A549 (cell line): Measurements from ENCODE around the gene HECTD4. TPM values are rescaled to one million over a fixed set of nuclear protein-coding genes. Genes with fewer than 3 reads are reported as not detected.

Source experiments
- ATAC-seq, 2 experiments: fragments of 200-7000 bp in 1 of 2; fragments of >200 bp in 1 of 2; cut with Nextera tagmentation in 1 of 2; cut with Tn5 transposase in 1 of 2; 3 replicates each; pipeline versions ENCODE4 v1.8.0 to v1.9.1; 2018 to 2020; ENCODE audit warnings: mild to moderate bottlenecking in 1 of 2, moderate library complexity in 1 of 2
- CTCF ChIA-PET: fragments of 300-600 bp; sonication (Branson Sonifier 250); formaldehyde crosslinking; extraction: SDS; loops from one replicate; lab custom pipeline; 2021; ENCODE audit warnings: antibody characterized with exemption, inconsistent platforms; lab: Yijun Ruan, JAX
- POLR2A ChIA-PET: fragments of 350-600 bp; formaldehyde crosslinking; extraction: SDS; loops from one replicate; lab custom pipeline; 2021; ENCODE audit warnings: antibody characterized with exemption, inconsistent platforms; lab: Yijun Ruan, JAX
- DNase-seq, 2 experiments: peaks; one replicate each; pipeline versions ENCODE4 v3.0.0 to v3.0.0-alpha.2; 2011 to 2016; ENCODE audit warnings: low read depth in 1 of 2, low spot score in 1 of 2
- FAIRE-seq: peaks from 2 replicates; lab custom pipeline; 2011; peaks lifted over from hg19 to GRCh38; lab: Jason Lieb, UNC
- H3K27ac ChIP-seq, 2 experiments: fragments of >200 bp; sonication (Bioruptor Twin); formaldehyde crosslinking; 3 replicates each; pipeline ENCODE4 v1.5.1; 2016 to 2017
- H3K4me1 ChIP-seq: fragments of >200 bp; sonication (Bioruptor Twin); formaldehyde crosslinking; 3 replicates; pipeline ENCODE4 v1.6.1; 2016
- H3K4me2 ChIP-seq: fragments of >200 bp; sonication (Bioruptor Twin); formaldehyde crosslinking; 3 replicates; pipeline ENCODE4 v1.6.1; 2016
- H3K4me3 ChIP-seq: fragments of >200 bp; sonication (Bioruptor Twin); formaldehyde crosslinking; 3 replicates; pipeline ENCODE4 v1.5.1; 2016
- H3K9me3 ChIP-seq: fragments of >200 bp; sonication (Bioruptor Twin); formaldehyde crosslinking; 3 replicates; pipeline ENCODE4 v1.6.1; 2016
- BCL3 ChIP-seq: fragments of >200 bp; sonication (Bioruptor Twin); formaldehyde crosslinking; IDR thresholded peaks from 3 replicates; pipeline ENCODE4 v1.6.1; 2016
- CBX2 ChIP-seq: fragments of 200-600 bp; sonication (generic); IDR thresholded peaks from 2 replicates; pipeline ENCODE4 v1.6.1; 2016; ENCODE audit warnings: low read depth, mild to moderate bottlenecking, borderline replicate concordance
- CEBPB ChIP-seq, 2 experiments: fragments of >200 bp in 1 of 2; sonication (Bioruptor Twin) in 1 of 2; formaldehyde crosslinking in 1 of 2; IDR thresholded peaks; 2 replicates each; pipeline ENCODE4 v1.6.1; 2012 to 2016
- EHF ChIP-seq: fragments of 250-450 bp; sonication (Bioruptor Pico); IDR thresholded peaks from 2 replicates; pipeline ENCODE4 v1.5.0; 2020; ENCODE audit warnings: mild to moderate bottlenecking
- EHMT2 ChIP-seq: fragments of 200-600 bp; sonication (generic); IDR thresholded peaks from 2 replicates; pipeline ENCODE4 v1.6.1; 2016; ENCODE audit warnings: antibody characterized with exemption, low read depth, mild to moderate bottlenecking, moderate library complexity
- EP300 ChIP-seq, 2 experiments: fragments of >200 bp; sonication (Bioruptor Twin); formaldehyde crosslinking; IDR thresholded peaks; 2 replicates in 1 of 2; 3 replicates in 1 of 2; pipeline ENCODE4 v1.6.1; 2016 to 2017
- HDAC2 ChIP-seq: fragments of 200-600 bp; sonication (generic); IDR thresholded peaks from 2 replicates; pipeline ENCODE4 v1.6.1; 2016
- HEYL ChIP-seq: fragments of 250-450 bp; sonication (Bioruptor Pico); IDR thresholded peaks from 2 replicates; pipeline ENCODE4 v1.8.0; 2021; ENCODE audit warnings: mild to moderate bottlenecking, moderate library complexity
- HOXB5 ChIP-seq: fragments of 250-450 bp; sonication (Bioruptor Pico); IDR thresholded peaks from 2 replicates; pipeline ENCODE4 v1.5.0; 2020; ENCODE audit warnings: mild to moderate bottlenecking, moderate library complexity
- JUNB ChIP-seq: fragments of >200 bp; sonication (Bioruptor Twin); formaldehyde crosslinking; IDR thresholded peaks from 2 replicates; pipeline ENCODE4 v1.6.1; 2016
- KDM5A ChIP-seq: fragments of 200-600 bp; sonication (generic); IDR thresholded peaks from 2 replicates; pipeline ENCODE4 v1.6.1; 2016; ENCODE audit warnings: antibody characterized with exemption, mild to moderate bottlenecking
- MAX ChIP-seq: IDR thresholded peaks from 2 replicates; pipeline ENCODE4 v1.6.1; 2012
- MYC ChIP-seq: IDR thresholded peaks from 2 replicates; pipeline ENCODE4 v1.6.1; 2012; ENCODE audit warnings: mild to moderate bottlenecking, inconsistent platforms, low read length, improper control_type of control experiment, borderline replicate concordance
- NFE2L2 ChIP-seq: fragments of 150-350 bp; conservative IDR thresholded peaks from 2 replicates; pipeline ENCODE4 v1.6.1; 2014; ENCODE audit warnings: low read length
- PBX3 ChIP-seq: IDR thresholded peaks from 2 replicates; pipeline ENCODE4 v1.6.1; 2012
- POLR2A ChIP-seq: IDR thresholded peaks from 2 replicates; pipeline ENCODE4 v1.6.1; 2012; ENCODE audit warnings: mild to moderate bottlenecking, low read length
- POLR2AphosphoS2 ChIP-seq: conservative IDR thresholded peaks from 2 replicates; pipeline ENCODE4 v1.6.1; 2012; ENCODE audit warnings: low read length, improper control_type of control experiment, inconsistent platforms
- RAD21 ChIP-seq, 2 experiments: fragments of >200 bp in 1 of 2; sonication (Bioruptor Twin) in 1 of 2; formaldehyde crosslinking in 1 of 2; IDR thresholded peaks in 1 of 2; conservative IDR thresholded peaks in 1 of 2; 2 replicates in 1 of 2; 3 replicates in 1 of 2; pipeline ENCODE4 v1.6.1; 2012 to 2018; ENCODE audit warnings: inconsistent platforms in 1 of 2
- RCOR1 ChIP-seq: fragments of 150-350 bp; IDR thresholded peaks from 2 replicates; pipeline ENCODE4 v1.6.1; 2014; ENCODE audit warnings: antibody characterized with exemption, low read length, low read depth
- RNF2 ChIP-seq: fragments of 200-600 bp; sonication (generic); IDR thresholded peaks from 2 replicates; pipeline ENCODE4 v1.6.1; 2016; ENCODE audit warnings: low read depth, mild to moderate bottlenecking, antibody characterized with exemption, moderate library complexity, borderline replicate concordance
- ZFP36 ChIP-seq: fragments of 450-650 bp; IDR thresholded peaks from 2 replicates; pipeline ENCODE4 v1.6.1; 2014; ENCODE audit warnings: borderline replicate concordance; ENCODE audit not compliant: partially characterized antibody
- WGBS: methylation state at CpG from one replicate; pipeline ENCODE4 v1.1.6; 2017; ENCODE audit errors: missing lambda C conversion rate; 5-methylcytosine and 5-hydroxymethylcytosine counted together
- polyA plus RNA-seq, 4 experiments: library from polyadenylated mRNA; depleted of rRNA in 3 of 4; stranded (reverse); fragments of >200 nt; fragmentation: RNase III in 1 of 4; extraction: RNeasy Plus Mini Kit Qiagen cat#74134 plus additional on column Dnase treatment in 1 of 4; gene quantifications; 2 replicates in 3 of 4; 3 replicates in 1 of 4; pipeline ENCODE4 v1.2.3, GENCODE V29; 2011 to 2017
- TF ChIP-seq, protein P1 (sequence below): fragments of 450-650 bp; IDR thresholded peaks from 2 replicates; pipeline ENCODE4 v1.6.1; 2014; ENCODE audit warnings: antibody characterized with exemption
- TF ChIP-seq, protein P2 (sequence below): fragments of 250-450 bp; sonication (Bioruptor Pico); IDR thresholded peaks from 2 replicates; pipeline ENCODE4 v1.5.0; 2020; ENCODE audit warnings: low read depth, mild to moderate bottlenecking, moderate library complexity
- TF ChIP-seq, protein P3 (sequence below): fragments of >200 bp; sonication (Bioruptor Twin); formaldehyde crosslinking; IDR thresholded peaks from 3 replicates; pipeline ENCODE4 v1.5.1; 2016
- TF ChIP-seq, protein P4 (sequence below): fragments of >200 bp; sonication (Bioruptor Twin); formaldehyde crosslinking; IDR thresholded peaks from 2 replicates; pipeline ENCODE4 v1.6.1; 2016

The HECTD4 gene
- polyA plus RNA-seq, 2 of the 4 experiments (the other 2 are of a cell fraction): 9.9 to 14.7 TPM

- WGBS: 96% methylated on average over 15 of the region's 15 CpGs
- no peak for DNase-seq
- TF ChIP-seq JUNB: no peak
- no peak for TF ChIP-seq HOXB5 (CRISPR knock-in tag)
- no peak for TF ChIP-seq NFE2L2
- TF ChIP-seq, protein P1, sequence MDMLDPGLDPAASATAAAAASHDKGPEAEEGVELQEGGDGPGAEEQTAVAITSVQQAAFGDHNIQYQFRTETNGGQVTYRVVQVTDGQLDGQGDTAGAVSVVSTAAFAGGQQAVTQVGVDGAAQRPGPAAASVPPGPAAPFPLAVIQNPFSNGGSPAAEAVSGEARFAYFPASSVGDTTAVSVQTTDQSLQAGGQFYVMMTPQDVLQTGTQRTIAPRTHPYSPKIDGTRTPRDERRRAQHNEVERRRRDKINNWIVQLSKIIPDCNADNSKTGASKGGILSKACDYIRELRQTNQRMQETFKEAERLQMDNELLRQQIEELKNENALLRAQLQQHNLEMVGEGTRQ: no peak
- no peak for TF ChIP-seq MYC
- TF ChIP-seq EHMT2: no peak
- no peak for TF ChIP-seq KDM5A
- no peak for TF ChIP-seq EP300 (IDR thresholded peaks at IDR 0.05)
- no peak for TF ChIP-seq MAX
- no peak for TF ChIP-seq HDAC2
- TF ChIP-seq, protein P2, sequence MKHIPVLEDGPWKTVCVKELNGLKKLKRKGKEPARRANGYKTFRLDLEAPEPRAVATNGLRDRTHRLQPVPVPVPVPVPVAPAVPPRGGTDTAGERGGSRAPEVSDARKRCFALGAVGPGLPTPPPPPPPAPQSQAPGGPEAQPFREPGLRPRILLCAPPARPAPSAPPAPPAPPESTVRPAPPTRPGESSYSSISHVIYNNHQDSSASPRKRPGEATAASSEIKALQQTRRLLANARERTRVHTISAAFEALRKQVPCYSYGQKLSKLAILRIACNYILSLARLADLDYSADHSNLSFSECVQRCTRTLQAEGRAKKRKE (CRISPR knock-in tag): no peak
- TF ChIP-seq, protein P3, sequence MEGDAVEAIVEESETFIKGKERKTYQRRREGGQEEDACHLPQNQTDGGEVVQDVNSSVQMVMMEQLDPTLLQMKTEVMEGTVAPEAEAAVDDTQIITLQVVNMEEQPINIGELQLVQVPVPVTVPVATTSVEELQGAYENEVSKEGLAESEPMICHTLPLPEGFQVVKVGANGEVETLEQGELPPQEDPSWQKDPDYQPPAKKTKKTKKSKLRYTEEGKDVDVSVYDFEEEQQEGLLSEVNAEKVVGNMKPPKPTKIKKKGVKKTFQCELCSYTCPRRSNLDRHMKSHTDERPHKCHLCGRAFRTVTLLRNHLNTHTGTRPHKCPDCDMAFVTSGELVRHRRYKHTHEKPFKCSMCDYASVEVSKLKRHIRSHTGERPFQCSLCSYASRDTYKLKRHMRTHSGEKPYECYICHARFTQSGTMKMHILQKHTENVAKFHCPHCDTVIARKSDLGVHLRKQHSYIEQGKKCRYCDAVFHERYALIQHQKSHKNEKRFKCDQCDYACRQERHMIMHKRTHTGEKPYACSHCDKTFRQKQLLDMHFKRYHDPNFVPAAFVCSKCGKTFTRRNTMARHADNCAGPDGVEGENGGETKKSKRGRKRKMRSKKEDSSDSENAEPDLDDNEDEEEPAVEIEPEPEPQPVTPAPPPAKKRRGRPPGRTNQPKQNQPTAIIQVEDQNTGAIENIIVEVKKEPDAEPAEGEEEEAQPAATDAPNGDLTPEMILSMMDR: no peak
- Histone ChIP-seq H3K4me3 (no peak overlapping the region), H3K27ac (no peak overlapping the region), H3K4me2 (no peak overlapping the region), H3K4me1 (no peaks in the 10 kb centered on the region), H3K9me3 (no peaks in the 10 kb centered on the region)
- ChIA-PET CTCF (interaction anchor here (0.9 to 1.2 kb wide), 3 partner anchors 9 to 209 kb away, joined by 3 to 4 read pairs (median 4); no protein-coding TSS in a partner anchor), POLR2A (no interaction called here)
- no peak for ATAC-seq
- FAIRE-seq: no peak
These were observed 203.4 kb downstream of the HECTD4 start for GRCh38 chr12:112178796-112179195.

DNA sequence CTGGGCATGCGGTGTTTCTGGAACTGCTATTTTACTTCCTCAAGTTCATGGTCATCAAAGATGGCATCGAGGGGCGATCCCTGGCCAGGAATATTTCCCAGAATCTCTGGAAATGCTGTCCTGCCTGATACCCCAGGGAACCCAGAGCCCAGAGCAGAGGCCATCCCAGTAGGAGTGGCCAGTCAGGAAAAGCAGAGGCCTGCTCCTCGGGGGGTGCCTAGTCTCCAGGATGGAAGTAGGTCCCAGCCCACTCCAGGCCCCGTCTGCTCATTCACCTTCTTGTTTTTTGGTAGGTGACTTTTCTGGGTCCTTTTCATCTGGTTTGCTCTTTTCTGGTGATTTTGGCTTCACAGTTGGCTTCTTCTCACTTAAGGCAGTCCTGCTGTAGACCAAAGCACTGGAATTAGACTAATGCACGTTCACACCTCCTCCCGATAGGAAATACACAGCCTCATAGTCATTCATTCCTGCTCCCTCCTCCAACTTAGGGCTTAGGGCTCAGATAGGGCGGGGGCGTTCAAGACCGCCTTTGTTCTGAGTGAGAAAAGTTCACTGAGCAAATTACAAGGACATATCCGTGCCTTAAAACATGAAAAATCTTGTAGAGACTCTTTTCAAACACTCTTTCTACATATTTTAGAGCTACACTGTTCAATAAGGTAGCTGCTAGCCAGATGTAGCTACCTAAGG, 205.8 kb downstream of the HECTD4 start:
- H3K9me3 ChIP-seq: no peaks in the 10 kb centered on the region
- no peak for ATAC-seq
- no peak overlapping the region for H3K4me3 ChIP-seq
- no peak for DNase-seq
- no peak for TF ChIP-seq RNF2
- TF ChIP-seq MYC: no peak
- TF ChIP-seq PBX3: no peak
- TF ChIP-seq ZFP36: no peak
- TF ChIP-seq, protein P1: no peak
- TF ChIP-seq POLR2A: no peak
- TF ChIP-seq HEYL: no peak
- TF ChIP-seq, protein P3: no peak
- TF ChIP-seq EHF (CRISPR knock-in tag): no peak
- no peak for TF ChIP-seq POLR2AphosphoS2
- TF ChIP-seq RCOR1: no peak
- TF ChIP-seq CBX2: no peak
- TF ChIP-seq CEBPB (IDR thresholded peaks at IDR 0.05): no peak
- TF ChIP-seq, protein P4, sequence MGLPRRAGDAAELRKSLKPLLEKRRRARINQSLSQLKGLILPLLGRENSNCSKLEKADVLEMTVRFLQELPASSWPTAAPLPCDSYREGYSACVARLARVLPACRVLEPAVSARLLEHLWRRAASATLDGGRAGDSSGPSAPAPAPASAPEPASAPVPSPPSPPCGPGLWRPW: no peak
- no peak for TF ChIP-seq BCL3
- no peak for TF ChIP-seq RAD21 (conservative IDR thresholded peaks at IDR 0.05 in 1 of 2, IDR thresholded peaks at IDR 0.05 in 1 of 2)
- TF ChIP-seq, protein P2 (CRISPR knock-in tag): no peak
- H3K4me2 ChIP-seq: no peak overlapping the region
- no peak for FAIRE-seq
- 86% methylated on average over 11 of the region's 11 CpGs for WGBS
- POLR2A ChIA-PET: no interaction called here
- CTCF ChIA-PET: no interaction called here
- no peaks in the 10 kb centered on the region for H3K4me1 ChIP-seq
- H3K27ac ChIP-seq: no peak overlapping the region
